Nephron progenitor cell (in vitro differentiated cells): ENCODE results near the gene HNRNPL.
"Not testable (repeated sequence)": the region's sequence is repeated elsewhere in the genome, so short reads cannot be mapped to it uniquely, and the experiment has no call there.

Experiments used
- DNase-seq: peaks from one replicate; pipeline ENCODE4 v3.0.0; 2021
- H3K27ac Mint-ChIP-seq: 2 replicates; pipeline ENCODE4 v1.8.0; 2021; ENCODE audit warnings: mild to moderate bottlenecking, moderate library complexity, mixed read lengths
- H3K27me3 Mint-ChIP-seq: 2 replicates; pipeline ENCODE4 v1.8.0; 2021; ENCODE audit warnings: mild to moderate bottlenecking, low read depth, mixed read lengths; ENCODE audit not compliant: poor library complexity
- H3K36me3 Mint-ChIP-seq: 2 replicates; pipeline ENCODE4 v1.8.0; 2021; ENCODE audit warnings: low read depth, mixed read lengths
- H3K4me1 Mint-ChIP-seq: 2 replicates; pipeline ENCODE4 v1.8.0; 2021; ENCODE audit warnings: mixed read lengths
- H3K4me3 Mint-ChIP-seq: 2 replicates; pipeline ENCODE4 v1.8.0; 2021; ENCODE audit warnings: mild to moderate bottlenecking, moderate library complexity, mixed read lengths
- H3K9me3 Mint-ChIP-seq: 2 replicates; pipeline ENCODE4 v1.8.0; 2021; ENCODE audit warnings: mild to moderate bottlenecking, moderate library complexity, mixed read lengths
- CTCF ChIP-seq: fragments of 200-600 bp; sonication (generic); IDR thresholded peaks from 2 replicates; pipeline ENCODE4 v1.5.0; 2021; ENCODE audit warnings: antibody characterized with exemption

The HNRNPL gene

DNA sequence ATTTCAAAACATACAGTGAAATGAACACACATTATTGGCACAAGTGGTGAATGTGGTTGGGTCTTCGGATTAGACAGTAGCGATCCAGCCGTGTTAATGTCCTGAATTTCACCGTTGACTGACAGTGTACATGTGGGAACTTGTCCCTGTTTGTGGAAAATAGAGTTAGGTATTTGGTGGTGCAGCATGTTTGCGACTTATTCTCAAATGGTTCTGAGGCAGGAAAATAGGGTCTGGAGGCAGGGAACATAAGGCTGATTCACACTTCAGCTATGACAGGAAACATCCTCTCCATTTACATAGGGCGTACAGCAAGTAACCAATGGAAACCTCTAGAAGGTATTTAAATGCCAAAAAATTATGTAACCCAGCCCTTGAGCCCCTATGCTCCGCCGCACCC, 56.6 kb downstream of the HNRNPL start:
- H3K4me1 Mint-ChIP-seq: peaks cover 5% of the 10 kb centered on the region
- H3K4me3 Mint-ChIP-seq: no peak overlapping the region
- H3K27me3 Mint-ChIP-seq: peaks cover 9% of the 10 kb centered on the region
- no peak overlapping the region for H3K27ac Mint-ChIP-seq
- no peak for TF ChIP-seq CTCF
- no peak for DNase-seq
- peaks cover 21% of the 10 kb centered on the region for H3K9me3 Mint-ChIP-seq
- no peaks in the 10 kb centered on the region for H3K36me3 Mint-ChIP-seq

DNA sequence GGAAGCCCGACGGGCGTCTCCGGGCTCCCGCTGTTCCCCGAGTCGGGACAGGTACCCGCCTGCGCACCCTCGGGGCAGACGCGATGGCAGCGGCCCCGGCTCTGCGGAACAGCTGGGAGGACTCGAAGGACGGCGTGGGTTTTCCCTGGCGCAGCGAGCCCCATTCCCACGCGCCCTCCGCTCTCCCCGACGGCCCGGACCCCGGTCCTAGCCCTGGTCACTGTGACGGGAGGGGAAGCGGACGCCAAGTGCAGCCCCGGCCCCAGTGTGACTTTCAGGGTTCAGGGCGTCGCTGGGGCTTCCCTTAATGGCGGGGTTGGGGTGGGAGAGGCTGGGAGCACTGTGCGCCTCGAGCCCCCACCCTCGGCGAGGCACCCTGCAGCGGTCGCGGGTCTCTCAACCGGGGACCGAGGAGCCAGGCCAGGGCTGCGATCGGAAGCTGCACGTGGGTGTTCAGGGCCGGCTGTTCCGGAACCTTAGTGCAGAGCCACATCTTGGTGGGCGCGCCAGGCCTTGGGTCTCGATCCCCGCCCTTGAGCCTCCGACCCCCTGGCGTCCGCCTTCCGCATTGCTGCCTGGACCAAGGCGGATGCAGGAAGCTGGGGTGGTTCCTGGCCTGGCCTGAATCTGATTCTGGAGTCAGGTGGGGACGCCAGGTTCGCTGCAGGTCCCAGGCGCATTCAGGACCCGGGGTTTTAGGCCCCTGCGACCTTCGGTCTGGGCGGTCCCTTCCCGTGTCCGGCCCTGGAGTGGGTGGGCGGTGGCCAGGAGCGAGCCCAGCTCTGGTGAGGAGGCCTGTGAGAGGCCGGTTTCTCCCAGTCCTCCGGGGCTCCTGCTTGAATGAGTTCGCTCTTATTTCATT, 57.3 kb downstream of the HNRNPL start:
- Mint-ChIP-seq H3K4me1 (peaks cover 5% of the 10 kb centered on the region), H3K36me3 (no peaks in the 10 kb centered on the region), H3K4me3 (no peak overlapping the region), H3K27ac (no peak overlapping the region), H3K9me3 (peaks cover 21% of the 10 kb centered on the region), H3K27me3 (peaks cover 9% of the 10 kb centered on the region)
- DNase-seq: no peak
- TF ChIP-seq CTCF: no peak

GRCh38 chr19:38791451-38792064, 58.2 kb downstream of the HNRNPL start:
- H3K36me3 Mint-ChIP-seq, H3K4me3 Mint-ChIP-seq, H3K27ac Mint-ChIP-seq, H3K4me1 Mint-ChIP-seq, DNase-seq, H3K27me3 Mint-ChIP-seq: not testable (repeated sequence)
- H3K9me3 Mint-ChIP-seq: peaks cover 16% of the 10 kb centered on the region

DNA sequence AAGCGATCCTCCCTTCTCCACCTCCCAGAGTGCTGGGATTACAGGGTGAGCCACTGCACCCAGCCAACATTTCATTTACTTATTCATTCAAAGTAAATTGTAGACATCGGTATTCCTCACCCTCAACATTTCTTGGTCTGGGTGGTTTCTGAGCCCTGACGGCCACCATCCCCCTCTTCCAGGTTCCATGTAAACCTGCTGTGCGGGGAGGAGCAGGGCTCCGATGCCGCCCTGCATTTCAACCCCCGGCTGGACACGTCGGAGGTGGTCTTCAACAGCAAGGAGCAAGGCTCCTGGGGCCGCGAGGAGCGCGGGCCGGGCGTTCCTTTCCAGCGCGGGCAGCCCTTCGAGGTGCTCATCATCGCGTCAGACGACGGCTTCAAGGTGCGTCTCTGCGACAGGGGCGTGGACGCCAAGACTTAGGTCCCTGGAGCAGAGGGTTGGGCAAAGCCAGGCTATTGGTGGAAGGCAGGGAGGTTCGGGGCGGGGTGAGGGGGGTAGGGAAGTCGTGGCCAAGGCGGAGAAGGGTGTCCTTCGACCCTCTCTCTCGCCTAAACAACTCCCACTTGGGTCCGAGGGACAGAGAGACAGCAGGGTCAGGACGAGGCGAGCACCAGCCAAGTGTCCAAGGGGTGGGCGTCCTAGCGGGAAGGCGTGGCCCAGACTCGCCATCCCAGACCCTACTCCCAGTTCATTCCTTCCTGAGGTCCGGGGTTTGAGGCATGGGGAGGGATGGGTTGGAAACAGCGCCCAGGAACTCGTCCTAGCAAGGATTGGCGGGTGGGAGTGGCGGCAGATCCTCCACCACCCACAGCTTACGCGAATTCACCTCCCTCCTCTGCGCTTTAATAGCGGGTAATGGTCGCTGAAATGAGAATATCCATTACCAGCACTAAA, 59.0 kb downstream of the HNRNPL start:
- H3K4me1 Mint-ChIP-seq, H3K36me3 Mint-ChIP-seq, H3K27ac Mint-ChIP-seq, H3K4me3 Mint-ChIP-seq, H3K27me3 Mint-ChIP-seq, DNase-seq: not testable (repeated sequence)
- H3K9me3 Mint-ChIP-seq: peaks cover 12% of the 10 kb centered on the region

GRCh38 chr19:38788478-38789243, 61.1 kb downstream of the HNRNPL start, which contains the start of gene LGALS7B:
LGALS7B (plus strand) TSS chr19:38789200; CDS start chr19:38789227, 27 bp downstream.
- Mint-ChIP-seq H3K36me3 (no peaks in the 10 kb centered on the region), H3K4me1 (peaks cover 8% of the 10 kb centered on the region), H3K4me3 (no peak within 1 kb of the TSS), H3K27me3 (peaks cover 17% of the 10 kb centered on the region), H3K9me3 (peaks cover 6% of the 10 kb centered on the region), H3K27ac (peak within 1 kb of the TSS; percentile 46)
- no peak for DNase-seq
- TF ChIP-seq CTCF: no peak

GRCh38 chr19:38786572-38787265, 63.1 kb downstream of the HNRNPL start:
- Mint-ChIP-seq H3K27ac (no peak overlapping the region), H3K4me1 (peaks cover 8% of the 10 kb centered on the region), H3K9me3 (no peaks in the 10 kb centered on the region), H3K27me3 (peaks cover 20% of the 10 kb centered on the region), H3K4me3 (no peak overlapping the region), H3K36me3 (no peaks in the 10 kb centered on the region)
- DNase-seq: no peak
- no peak for TF ChIP-seq CTCF
